Measurements from ENCODE around the gene TCF12.

The TCF12 gene

DNA sequence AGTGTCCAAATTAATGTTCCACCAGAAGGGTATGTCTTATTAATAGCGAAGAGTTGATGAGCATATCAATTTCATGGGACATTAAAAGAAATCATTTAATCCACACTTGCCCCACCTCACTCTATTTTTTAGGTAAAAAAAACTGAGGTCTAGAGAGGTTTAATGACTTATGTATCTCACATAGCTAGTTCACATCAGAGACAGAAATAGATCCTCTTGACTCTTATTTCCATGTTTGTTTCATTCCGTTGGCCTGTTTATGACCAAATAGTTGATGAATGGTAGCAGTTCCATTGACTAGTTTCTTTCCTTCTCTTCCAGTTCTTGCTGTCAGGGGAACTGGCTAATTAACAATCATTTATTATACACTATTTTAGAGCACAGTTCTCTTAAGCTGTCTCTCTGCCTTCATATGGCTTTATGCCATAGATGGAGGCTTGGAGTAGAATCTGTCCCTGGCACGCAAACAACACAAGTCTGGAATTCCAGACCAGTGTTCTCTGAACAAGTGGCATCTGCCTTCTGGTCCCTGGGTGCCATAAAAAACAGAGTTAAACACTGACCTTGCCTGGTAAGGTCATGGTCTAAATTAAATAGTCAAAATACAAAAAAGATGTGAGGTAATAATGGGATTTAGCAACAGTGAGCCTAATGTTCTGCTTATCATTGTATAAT, 237.9 kb downstream of the TCF12 start:
- Histone ChIP-seq H3K4me3 (replicated peaks; ENCODE audit: insufficient read depth, low read length) (no peak overlapping the region), H3K27me3 (ENCODE audit: insufficient read depth, poor library complexity, severe bottlenecking) (no peaks in the 10 kb centered on the region), H3K27ac (replicated peaks) (no peak overlapping the region)
- no peak for DNase-seq (ENCODE audit: low read depth in 1 of 2, low spot score in 1 of 2)
- TF ChIP-seq, protein P1, sequence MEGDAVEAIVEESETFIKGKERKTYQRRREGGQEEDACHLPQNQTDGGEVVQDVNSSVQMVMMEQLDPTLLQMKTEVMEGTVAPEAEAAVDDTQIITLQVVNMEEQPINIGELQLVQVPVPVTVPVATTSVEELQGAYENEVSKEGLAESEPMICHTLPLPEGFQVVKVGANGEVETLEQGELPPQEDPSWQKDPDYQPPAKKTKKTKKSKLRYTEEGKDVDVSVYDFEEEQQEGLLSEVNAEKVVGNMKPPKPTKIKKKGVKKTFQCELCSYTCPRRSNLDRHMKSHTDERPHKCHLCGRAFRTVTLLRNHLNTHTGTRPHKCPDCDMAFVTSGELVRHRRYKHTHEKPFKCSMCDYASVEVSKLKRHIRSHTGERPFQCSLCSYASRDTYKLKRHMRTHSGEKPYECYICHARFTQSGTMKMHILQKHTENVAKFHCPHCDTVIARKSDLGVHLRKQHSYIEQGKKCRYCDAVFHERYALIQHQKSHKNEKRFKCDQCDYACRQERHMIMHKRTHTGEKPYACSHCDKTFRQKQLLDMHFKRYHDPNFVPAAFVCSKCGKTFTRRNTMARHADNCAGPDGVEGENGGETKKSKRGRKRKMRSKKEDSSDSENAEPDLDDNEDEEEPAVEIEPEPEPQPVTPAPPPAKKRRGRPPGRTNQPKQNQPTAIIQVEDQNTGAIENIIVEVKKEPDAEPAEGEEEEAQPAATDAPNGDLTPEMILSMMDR (IDR thresholded peaks at IDR 0.05; ENCODE audit: insufficient read depth, low read length), result no peak
- TF ChIP-seq POLR2AphosphoS5 (IDR thresholded peaks at IDR 0.05; ENCODE audit: low read depth) (no peak), SPI1 (IDR thresholded peaks at IDR 0.05; ENCODE audit: borderline replicate concordance, low read depth) (no peak), GABPA (IDR thresholded peaks at IDR 0.05; ENCODE audit: low read depth) (no peak)
- TF ChIP-seq, protein P2, sequence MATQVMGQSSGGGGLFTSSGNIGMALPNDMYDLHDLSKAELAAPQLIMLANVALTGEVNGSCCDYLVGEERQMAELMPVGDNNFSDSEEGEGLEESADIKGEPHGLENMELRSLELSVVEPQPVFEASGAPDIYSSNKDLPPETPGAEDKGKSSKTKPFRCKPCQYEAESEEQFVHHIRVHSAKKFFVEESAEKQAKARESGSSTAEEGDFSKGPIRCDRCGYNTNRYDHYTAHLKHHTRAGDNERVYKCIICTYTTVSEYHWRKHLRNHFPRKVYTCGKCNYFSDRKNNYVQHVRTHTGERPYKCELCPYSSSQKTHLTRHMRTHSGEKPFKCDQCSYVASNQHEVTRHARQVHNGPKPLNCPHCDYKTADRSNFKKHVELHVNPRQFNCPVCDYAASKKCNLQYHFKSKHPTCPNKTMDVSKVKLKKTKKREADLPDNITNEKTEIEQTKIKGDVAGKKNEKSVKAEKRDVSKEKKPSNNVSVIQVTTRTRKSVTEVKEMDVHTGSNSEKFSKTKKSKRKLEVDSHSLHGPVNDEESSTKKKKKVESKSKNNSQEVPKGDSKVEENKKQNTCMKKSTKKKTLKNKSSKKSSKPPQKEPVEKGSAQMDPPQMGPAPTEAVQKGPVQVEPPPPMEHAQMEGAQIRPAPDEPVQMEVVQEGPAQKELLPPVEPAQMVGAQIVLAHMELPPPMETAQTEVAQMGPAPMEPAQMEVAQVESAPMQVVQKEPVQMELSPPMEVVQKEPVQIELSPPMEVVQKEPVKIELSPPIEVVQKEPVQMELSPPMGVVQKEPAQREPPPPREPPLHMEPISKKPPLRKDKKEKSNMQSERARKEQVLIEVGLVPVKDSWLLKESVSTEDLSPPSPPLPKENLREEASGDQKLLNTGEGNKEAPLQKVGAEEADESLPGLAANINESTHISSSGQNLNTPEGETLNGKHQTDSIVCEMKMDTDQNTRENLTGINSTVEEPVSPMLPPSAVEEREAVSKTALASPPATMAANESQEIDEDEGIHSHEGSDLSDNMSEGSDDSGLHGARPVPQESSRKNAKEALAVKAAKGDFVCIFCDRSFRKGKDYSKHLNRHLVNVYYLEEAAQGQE (IDR thresholded peaks at IDR 0.05; ENCODE audit: insufficient replicate concordance, low read depth), result no peak

- no peak overlapping the region for H3K4me3 ChIP-seq (replicated peaks; ENCODE audit: insufficient read depth, low read length)
- TF ChIP-seq, protein P1 (IDR thresholded peaks at IDR 0.05; ENCODE audit: insufficient read depth, low read length), result no peak
- TF ChIP-seq GABPA (IDR thresholded peaks at IDR 0.05; ENCODE audit: low read depth) (no peak), POLR2AphosphoS5 (IDR thresholded peaks at IDR 0.05; ENCODE audit: low read depth) (no peak), SPI1 (IDR thresholded peaks at IDR 0.05; ENCODE audit: borderline replicate concordance, low read depth) (no peak)
- TF ChIP-seq, protein P2 (IDR thresholded peaks at IDR 0.05; ENCODE audit: insufficient replicate concordance, low read depth), result no peak
- H3K27me3 ChIP-seq (ENCODE audit: insufficient read depth, poor library complexity, severe bottlenecking), result no peaks in the 10 kb centered on the region
- no peak overlapping the region for H3K27ac ChIP-seq (replicated peaks)
- no peak for DNase-seq (ENCODE audit: low read depth in 1 of 2, low spot score in 1 of 2)
These were observed 240.1 kb downstream of the TCF12 start for GRCh38 chr15:57158589-57158988.

GRCh38 chr15:57158997-57159668, 240.7 kb downstream of the TCF12 start:
- DNase-seq (ENCODE audit: low read depth in 1 of 2, low spot score in 1 of 2), result no peak
- TF ChIP-seq POLR2AphosphoS5 (IDR thresholded peaks at IDR 0.05; ENCODE audit: low read depth), result no peak
- no peak overlapping the region for H3K4me3 ChIP-seq (replicated peaks; ENCODE audit: insufficient read depth, low read length)
- no peaks in the 10 kb centered on the region for H3K27me3 ChIP-seq (ENCODE audit: insufficient read depth, poor library complexity, severe bottlenecking)
- no peak overlapping the region for H3K27ac ChIP-seq (replicated peaks)

GRCh38 chr15:57159767-57160166, 241.3 kb downstream of the TCF12 start:
- DNase-seq (ENCODE audit: low read depth in 1 of 2, low spot score in 1 of 2), result no peak
- H3K27ac ChIP-seq (replicated peaks), result no peak overlapping the region
- TF ChIP-seq, protein P1 (IDR thresholded peaks at IDR 0.05; ENCODE audit: insufficient read depth, low read length), result no peak
- TF ChIP-seq SPI1 (IDR thresholded peaks at IDR 0.05; ENCODE audit: borderline replicate concordance, low read depth), result no peak
- TF ChIP-seq, protein P2 (IDR thresholded peaks at IDR 0.05; ENCODE audit: insufficient replicate concordance, low read depth), result no peak
- no peak for TF ChIP-seq POLR2AphosphoS5 (IDR thresholded peaks at IDR 0.05; ENCODE audit: low read depth)
- TF ChIP-seq GABPA (IDR thresholded peaks at IDR 0.05; ENCODE audit: low read depth), result no peak
- no peaks in the 10 kb centered on the region for H3K27me3 ChIP-seq (ENCODE audit: insufficient read depth, poor library complexity, severe bottlenecking)
- no peak overlapping the region for H3K4me3 ChIP-seq (replicated peaks; ENCODE audit: insufficient read depth, low read length)

Measured in HL-60 (cell line).